Left forelimb (tissue), 1 donor: ENCODE data around the gene MMP19.
"Not testable (repeated sequence)": the region's sequence is repeated elsewhere in the genome, so short reads cannot be mapped to it uniquely, and the experiment has no call there.

ENCODE experiments used
- DNase-seq: peaks from one replicate; pipeline ENCODE4 v3.0.0-alpha.2; 2018; ENCODE audit warnings: low spot score

MMP19 gene

DNA sequence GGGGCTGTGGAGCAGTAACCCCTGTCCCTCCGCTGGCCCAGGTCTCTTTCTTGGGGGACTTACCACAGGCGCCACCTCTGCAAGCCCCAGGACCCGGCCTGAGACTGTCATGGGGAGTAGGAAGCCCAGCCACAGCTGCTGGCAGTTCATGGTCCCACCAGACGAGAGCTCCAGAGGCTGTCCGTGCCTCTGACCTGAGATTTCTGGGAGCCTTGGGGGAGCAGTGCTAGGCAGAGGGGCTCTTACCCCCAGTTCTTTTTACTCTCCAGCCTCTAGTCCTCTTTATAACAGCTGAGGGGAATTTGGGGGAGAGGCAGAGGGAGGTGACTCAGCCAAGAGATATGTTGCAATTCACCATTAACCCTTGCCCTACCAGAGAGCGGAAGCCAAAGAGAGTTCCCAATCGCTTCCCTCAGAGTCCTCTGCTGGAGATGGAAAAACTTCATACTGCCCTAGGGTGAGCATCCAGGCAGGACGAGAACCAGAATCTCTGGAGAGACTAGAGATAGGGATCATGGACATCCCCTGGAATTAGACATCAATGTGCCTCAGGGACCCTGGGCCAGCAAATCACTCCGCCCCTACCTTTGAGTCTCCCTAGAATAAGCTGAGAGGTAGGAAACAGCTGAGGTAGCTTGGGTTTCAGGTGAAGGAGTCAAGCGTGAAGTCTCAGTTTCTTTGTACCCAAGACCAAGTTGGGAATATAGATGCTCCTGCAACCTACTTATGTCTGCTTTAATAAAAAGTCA is at the start of gene MMP19:
TSS of gene MMP19 (minus strand) at position 256 of the 749 bp plus-strand sequence. CDS start at position 150, 106 bp downstream.
- DNase-seq, result no peak

GRCh38 chr12:55891310-55891709 is 48.6 kb upstream of the MMP19 start:
- DNase-seq, result no peak

- DNase-seq, result no peak
These were observed 42.4 kb upstream of the MMP19 start for GRCh38 chr12:55885113-55885512.

DNA sequence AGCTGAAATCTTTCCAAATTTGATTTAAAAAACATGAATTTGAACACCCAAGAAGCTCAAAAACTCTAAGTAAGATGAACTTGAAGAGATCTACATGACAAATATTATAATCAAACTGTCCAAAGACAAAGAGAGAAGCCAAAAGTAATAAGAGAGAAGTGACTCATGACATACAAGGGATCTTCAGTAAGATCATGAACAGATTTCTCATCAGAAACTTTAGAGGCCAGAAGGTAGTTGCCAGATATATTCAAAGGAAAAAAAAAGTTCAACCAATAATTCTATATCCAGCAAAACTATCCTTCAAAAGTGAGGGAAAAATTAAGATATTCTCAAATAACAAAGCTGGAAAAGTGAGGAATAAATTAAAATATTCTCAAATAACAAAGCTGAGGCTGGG is 35.1 kb upstream of the MMP19 start:
- no peak for DNase-seq

DNA sequence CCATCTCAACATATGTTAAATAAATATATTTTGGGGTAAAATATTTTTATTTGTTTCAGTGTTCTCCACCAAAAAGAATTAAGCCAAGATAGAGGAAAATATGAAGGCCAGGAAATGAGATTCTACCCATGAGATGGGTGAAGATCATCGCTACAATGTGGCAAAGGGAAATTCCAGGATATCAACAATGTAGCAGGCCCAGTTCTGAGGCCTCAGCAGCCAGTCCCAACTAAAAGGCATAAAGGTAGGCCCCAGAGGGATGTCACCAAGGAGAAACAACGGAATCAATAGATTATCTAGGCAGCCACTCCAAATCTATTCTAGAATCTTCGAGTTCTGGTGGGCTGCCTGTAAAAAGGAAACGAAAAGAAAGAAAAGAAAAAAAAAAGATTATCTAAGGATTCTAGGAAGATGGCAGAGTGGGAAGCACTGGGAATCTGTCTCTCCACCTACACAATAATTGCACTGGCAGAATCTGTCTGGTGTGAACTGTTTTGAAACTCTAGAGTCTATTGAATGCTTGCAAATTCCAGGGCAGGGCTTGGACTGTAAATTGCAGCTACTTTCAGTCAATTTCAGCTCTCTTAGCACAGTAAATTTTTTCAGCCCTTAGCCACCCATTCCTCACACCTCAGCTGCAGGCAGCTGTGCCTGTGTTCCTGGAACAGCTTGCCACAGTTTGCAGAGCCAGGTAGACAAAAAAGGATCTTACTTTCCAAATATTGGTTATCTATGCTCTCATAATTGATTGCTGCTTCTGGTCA is 33.1 kb upstream of the MMP19 start:
- no peak for DNase-seq

- DNase-seq, result no peak
These were observed 31.7 kb upstream of the MMP19 start for GRCh38 chr12:55874443-55874842.

- not testable (repeated sequence) for DNase-seq
These were observed 23.8 kb upstream of the MMP19 start for GRCh38 chr12:55866454-55867004.

DNA sequence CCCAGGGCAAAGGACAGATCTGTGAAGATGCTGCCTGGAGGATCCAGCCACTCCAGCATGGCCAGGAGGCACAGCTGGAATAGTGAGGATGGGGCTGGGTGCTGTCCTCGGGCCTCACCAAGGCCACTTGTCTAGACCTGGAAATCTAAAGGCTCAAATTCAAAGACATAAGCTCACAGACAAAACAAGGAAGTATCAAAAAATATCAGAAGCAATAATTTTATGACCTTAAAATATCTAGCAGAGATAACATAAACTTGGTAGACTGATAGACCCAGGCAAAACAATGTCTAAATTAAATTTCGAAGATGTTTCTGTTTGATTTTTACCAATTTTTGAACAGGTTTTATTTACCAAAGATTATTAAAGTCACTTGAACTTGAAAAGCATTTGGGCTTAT is 22.6 kb upstream of the MMP19 start:
- no peak for DNase-seq

DNA sequence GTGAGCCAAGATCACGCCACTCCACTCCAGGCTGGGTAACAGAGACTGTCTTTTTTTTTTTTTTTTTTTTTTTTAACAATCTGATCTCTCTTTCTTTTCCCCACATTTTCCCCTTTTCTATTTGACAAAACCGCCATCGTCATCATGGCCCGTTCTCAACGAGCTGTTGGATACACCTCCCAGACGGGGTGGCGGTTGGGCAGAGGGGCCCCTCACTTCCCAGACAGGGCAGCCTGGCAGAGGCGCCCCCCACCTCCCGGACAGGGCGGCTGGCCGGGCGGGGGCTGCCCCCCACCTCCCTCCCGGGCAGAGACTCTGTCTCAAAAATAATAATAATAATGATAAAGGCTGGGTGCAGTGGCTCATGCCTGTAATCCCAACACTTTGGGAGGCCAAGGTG is 20.2 kb upstream of the MMP19 start:
- not testable (repeated sequence) for DNase-seq

DNA sequence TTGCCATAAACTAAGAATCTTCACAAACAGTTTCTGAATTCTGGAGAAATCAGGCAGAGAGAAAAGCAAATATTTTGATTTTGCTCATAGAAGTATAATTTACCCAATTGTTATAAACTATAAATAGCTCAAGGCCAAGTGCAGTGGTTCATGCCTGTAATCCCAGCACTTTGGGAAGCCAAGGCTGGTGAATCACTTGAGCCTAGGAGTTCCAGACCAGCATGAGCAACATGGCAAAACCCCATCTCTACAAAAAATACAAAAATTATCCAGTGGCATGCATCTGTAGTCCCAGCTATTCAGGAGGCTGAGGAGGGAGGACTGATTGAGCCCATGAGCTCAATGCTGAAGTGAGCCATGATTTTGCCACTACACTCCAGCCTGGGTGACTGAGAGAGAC is 19.6 kb upstream of the MMP19 start:
- DNase-seq, result no peak

DNA sequence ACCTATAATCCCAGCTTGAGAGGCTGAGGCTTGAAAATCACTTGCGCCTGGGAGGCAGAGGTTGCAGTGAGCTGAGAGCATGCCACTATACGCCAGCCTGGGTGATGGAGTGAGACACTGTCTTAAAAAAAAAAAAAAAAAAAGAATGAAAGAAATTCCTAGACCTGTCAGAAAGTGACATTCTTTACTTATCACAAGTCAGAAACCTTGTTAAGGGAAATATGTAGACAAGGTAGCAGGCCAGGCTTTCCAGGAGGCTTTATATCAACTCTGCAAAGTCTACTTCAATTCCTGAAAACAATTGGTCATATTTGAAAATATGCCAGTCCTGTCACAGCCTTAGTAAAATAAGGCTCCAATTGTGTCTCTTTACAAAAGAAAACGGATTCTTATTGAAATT is 19.1 kb upstream of the MMP19 start:
- DNase-seq, result no peak

DNA sequence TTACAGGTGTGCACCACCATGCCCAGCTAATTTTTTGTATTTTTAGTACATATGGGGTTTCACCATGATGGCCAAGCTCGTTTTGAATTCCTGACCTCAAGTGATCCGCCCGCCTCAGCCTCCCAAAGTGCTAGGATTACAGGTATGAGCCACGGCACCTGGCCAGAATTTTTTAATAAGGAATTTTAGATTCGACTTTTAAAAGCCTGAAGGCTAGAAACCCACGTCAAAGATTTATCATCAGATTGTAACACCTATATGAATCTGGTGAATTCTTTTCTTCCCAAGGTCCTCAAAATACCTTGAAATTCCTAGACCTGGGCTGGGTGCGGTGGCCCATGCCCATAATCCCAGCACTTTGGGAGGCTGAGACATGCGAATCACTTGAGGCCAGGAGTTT is 18.7 kb upstream of the MMP19 start:
- DNase-seq, result no peak

GRCh38 chr12:55852740-55853139 is 10.0 kb upstream of the MMP19 start:
- DNase-seq, result no peak

DNA sequence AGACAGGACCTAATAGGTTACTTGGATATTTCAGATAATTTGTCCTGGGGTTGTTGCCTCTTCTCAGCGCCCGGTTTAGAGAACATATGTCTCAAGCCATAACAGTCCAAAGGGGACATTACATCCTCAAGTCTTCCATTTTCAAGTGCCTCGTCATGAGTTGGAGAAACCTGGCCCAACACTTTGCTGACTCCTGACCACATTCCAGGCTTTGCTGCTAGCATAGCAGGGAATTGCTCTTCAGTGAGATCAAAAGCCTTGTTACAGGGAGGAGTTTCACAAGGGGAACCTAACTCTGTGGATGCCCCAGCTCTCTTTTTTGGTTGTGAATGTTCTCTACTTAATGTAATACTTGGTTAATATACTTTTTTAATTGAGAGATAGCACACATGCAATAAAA is 8.2 kb upstream of the MMP19 start:
- DNase-seq, result no peak

DNA sequence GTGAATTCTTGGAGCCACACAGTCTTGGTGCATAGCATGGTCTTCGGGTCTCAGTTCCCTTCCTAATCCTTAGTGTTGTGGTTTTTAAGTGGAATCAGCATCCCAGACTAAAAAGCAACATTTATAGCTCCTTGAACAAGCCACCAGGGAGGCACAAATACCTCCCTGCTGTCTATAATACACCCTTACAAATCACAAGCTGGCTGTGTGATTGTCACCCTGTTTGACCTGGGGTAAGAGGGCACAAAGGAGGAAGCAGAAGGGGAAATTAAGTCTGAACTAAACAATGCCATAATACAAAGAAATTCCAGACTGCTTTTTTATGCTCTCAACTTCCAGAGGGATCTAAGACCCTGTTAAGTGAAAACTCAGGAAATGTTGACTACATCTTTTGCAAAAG is 7.7 kb upstream of the MMP19 start:
- DNase-seq, result no peak

DNA sequence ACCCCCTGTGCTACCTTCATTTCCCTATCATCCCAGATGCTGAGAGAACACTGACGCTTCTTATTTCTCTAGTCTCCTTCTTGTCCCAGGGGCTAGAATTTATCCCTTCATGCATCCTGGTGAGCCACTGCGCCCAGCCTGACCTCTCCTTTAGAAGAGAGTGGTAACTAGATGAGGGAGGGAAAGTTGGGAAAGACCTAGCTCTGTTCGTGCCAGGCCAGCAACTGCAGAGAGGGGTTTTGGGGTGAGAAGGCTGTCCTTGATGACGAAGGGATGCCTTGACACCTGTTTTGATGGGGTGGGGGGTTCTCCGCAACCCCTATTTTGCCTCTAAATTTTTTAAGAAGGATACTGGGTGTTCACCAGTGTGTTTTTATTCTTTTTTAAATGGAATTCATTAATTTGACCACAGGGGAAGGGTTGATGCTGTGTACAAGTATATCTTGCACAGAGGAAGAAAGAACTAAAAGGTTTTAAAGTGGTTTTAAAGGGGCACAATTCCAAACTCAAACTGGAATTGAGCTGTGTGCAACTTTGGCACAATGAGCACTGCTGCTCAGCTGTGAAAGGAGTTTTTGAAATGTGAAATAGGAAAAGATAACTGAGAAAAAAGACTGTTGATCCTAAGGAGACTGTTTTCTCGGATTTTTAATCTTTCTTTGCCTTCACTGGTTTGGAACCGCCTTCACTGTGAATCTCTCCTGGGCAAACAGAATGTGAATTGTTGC is 7.0 kb upstream of the MMP19 start:
- DNase-seq, result no peak

DNA sequence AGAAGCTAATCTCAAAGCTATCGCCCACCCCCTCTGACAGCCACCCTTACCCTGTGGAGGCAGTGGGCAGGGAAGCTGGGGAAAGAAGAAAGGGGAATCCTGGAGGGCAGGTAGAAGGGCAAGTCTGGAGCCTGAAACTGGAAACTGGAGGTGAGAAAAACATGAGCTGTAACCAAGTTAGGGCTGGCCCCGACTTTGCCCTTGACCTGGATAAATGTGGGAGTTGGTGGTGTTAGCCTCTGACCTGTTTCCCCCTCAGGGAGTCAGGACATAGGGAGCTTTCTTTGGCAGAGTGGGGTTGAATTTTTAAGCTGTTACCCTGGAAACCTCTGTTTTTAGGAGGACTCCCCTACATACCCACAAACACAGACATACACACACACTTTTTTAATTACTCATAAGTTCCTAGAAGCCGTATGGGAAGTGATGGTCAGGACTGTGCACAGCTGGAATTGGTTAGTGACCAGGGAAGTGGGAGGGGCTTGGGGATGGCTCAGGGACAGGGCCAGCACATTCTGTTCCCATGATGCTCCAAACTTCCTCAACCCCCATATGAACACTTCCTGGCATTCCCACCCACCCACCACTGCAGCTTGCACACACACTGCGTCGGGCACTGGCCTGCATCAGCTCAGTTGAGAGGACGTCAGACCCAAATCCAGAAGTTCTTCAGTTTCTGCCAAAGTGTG is 5.0 kb upstream of the MMP19 start:
- DNase-seq, result peak; percentile 90

DNA sequence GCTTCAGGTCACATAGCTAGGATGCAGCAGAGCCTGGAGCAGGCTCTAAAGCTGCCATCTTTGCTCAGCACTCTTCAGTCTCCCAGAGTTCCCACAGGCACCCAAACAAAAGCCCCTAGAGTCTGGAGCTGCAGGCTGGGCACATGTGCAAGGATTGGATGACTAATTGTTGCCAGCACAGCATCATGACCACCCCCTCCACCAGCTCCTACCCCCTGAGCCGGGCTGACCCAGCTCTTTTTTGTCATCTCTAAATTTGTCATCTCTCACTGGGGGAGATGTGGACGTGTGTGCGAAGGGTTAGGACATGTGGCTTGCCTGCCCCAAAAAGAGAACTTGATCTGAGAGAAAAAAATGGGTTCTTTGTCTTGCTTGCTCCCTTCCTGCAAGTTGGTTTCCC is 4.3 kb upstream of the MMP19 start:
- no peak for DNase-seq

GRCh38 chr12:55845785-55846496 is 3.2 kb upstream of the MMP19 start:
- no peak for DNase-seq

DNA sequence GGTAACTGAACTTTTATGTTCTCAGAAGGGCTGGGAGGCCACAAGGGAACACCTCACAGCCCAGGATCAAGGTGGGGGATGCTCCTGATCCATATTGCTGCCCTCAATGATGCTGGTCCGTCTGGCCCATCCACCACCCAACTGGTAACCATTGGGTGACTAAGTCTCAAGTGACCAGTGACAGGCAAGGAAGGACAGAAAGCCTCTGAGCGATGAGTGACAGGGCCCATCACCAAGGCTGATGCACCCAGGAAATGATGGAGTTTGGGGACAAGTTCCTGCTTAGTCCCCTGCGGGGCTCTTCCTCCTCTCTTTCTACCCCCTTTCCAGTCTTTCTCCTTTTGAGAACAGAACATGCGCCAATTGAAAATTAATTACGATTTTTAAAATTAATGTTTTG is 2.6 kb upstream of the MMP19 start:
- no peak for DNase-seq

DNA sequence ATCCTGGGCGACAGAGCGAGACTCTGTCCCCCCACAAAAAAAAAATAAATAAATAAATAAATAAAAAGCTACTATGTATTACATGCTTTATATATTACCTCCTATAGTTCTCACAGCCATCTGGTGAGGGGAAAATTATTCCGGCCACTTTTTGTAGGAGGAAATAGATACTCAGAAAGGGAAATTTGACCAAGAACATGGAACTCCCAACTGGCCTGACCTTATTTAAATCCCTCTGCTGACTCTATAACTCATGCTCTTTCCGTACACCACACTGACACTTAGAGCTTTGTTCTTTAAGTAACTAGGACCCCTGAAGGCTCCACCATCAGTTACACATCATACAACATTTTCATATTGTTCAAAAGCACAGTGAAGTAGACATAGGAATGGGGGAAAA is 2.2 kb upstream of the MMP19 start:
- DNase-seq, result no peak
